Liver (tissue), 3 donors: ENCODE measurements around the gene MMP20.

ENCODE experiments used
- CTCF ChIP-seq: fragments of 150-350 bp; IDR thresholded peaks from 2 replicates; pipeline ENCODE4 v1.5.1; 2017; ENCODE audit warnings: improper control_type of control experiment, low read depth, low read length; ENCODE audit not compliant: missing input control
- FOXA2 ChIP-seq: IDR thresholded peaks from 2 replicates; pipeline ENCODE4 v1.6.1; 2016; ENCODE audit warnings: antibody characterized with exemption
- GABPA ChIP-seq, 2 donors: IDR thresholded peaks in 1 of 2; conservative IDR thresholded peaks in 1 of 2; 2 replicates each; pipeline ENCODE4 v1.6.1; 2016; ENCODE audit warnings: antibody characterized with exemption in 2 of 2, mild to moderate bottlenecking in 1 of 2, moderate library complexity in 1 of 2
- JUND ChIP-seq, 2 donors: IDR thresholded peaks; 2 replicates each; pipeline ENCODE4 v1.6.1; 2016; ENCODE audit warnings: antibody characterized with exemption in 2 of 2
- MAX ChIP-seq: IDR thresholded peaks from 2 replicates; pipeline ENCODE4 v1.6.1; 2016; ENCODE audit warnings: antibody characterized with exemption
- RAD21 ChIP-seq, 2 donors: IDR thresholded peaks; 2 replicates each; pipeline ENCODE4 v1.6.1; 2016; ENCODE audit warnings: antibody characterized with exemption in 2 of 2, mild to moderate bottlenecking in 2 of 2
- REST ChIP-seq: IDR thresholded peaks from 2 replicates; pipeline ENCODE4 v1.6.1; 2016; ENCODE audit warnings: antibody characterized with exemption, mild to moderate bottlenecking
- SP1 ChIP-seq: IDR thresholded peaks from 2 replicates; pipeline ENCODE4 v1.6.1; 2018; ENCODE audit warnings: antibody characterized with exemption, mild to moderate bottlenecking
- donor health status: healthy.
- donor health status: healthy.

- TF ChIP-seq CTCF (no peak), GABPA (IDR thresholded peaks at IDR 0.05 in 1 of 2, conservative IDR thresholded peaks at IDR 0.05 in 1 of 2) (no peak), JUND (IDR thresholded peaks at IDR 0.05) (no peak), FOXA2 (no peak), RAD21 (IDR thresholded peaks at IDR 0.05) (no peak), REST (no peak), SP1 (no peak), MAX (no peak)
Observed at GRCh38 chr11:102647430-102647829, 22.3 kb upstream of the MMP20 start.
